A673 (cell line): ENCODE results near the gene LAT. TPM values are rescaled to one million over a fixed set of nuclear protein-coding genes. Genes with fewer than 3 reads are reported as not detected.

ENCODE experiments used
- BruUV-seq: library from RNA; stranded (reverse); fragments of 400-500 nt; replicated peaks from 2 replicates; lab custom pipeline; 2021; lab: Mats Ljungman, UMichigan
- CTCF ChIA-PET: fragments of 300-600 bp; sonication (Branson Sonifier 250); formaldehyde crosslinking; loops from one replicate; lab custom pipeline; 2022; ENCODE audit warnings: antibody characterized with exemption; lab: Charles Lee
- POLR2A ChIA-PET: fragments of 300-600 bp; sonication (Branson Sonifier 250); formaldehyde crosslinking; loops from one replicate; lab custom pipeline; 2022; ENCODE audit warnings: antibody characterized with exemption; ENCODE audit not compliant: low non-redundant PET; lab: Charles Lee
- DNase-seq: peaks from one replicate; pipeline ENCODE4 v3.0.0-alpha.2; 2015; ENCODE audit warnings: low spot score
- H3K27ac ChIP-seq: fragments of 200-600 bp; sonication (generic); 2 replicates; pipeline ENCODE4 v1.5.1; 2016; ENCODE audit warnings: mixed run types, low read depth, mild to moderate bottlenecking, mixed read lengths, antibody characterized with exemption, low read length; ENCODE audit not compliant: poor library complexity, severe bottlenecking
- H3K27me3 ChIP-seq: fragments of 200-600 bp; sonication (generic); replicated peaks from 2 replicates; pipeline ENCODE4 v1.6.1; 2017; ENCODE audit warnings: mixed run types, low read depth, mild to moderate bottlenecking, mixed read lengths, antibody characterized with exemption, low read length; ENCODE audit not compliant: insufficient read depth, poor library complexity
- H3K36me3 ChIP-seq: fragments of 200-600 bp; sonication (generic); 2 replicates; pipeline ENCODE4 v1.6.1; 2016; ENCODE audit warnings: mixed run types, mild to moderate bottlenecking, mixed read lengths, antibody characterized with exemption, low read length; ENCODE audit not compliant: insufficient read depth, poor library complexity, severe bottlenecking
- H3K4me1 ChIP-seq: fragments of 200-600 bp; sonication (generic); 2 replicates; pipeline ENCODE4 v1.6.1; 2017; ENCODE audit warnings: mixed run types, mild to moderate bottlenecking, mixed read lengths, antibody characterized with exemption, low read length; ENCODE audit not compliant: insufficient read depth, poor library complexity, severe bottlenecking
- H3K4me3 ChIP-seq: fragments of 200-600 bp; sonication (generic); 2 replicates; pipeline ENCODE4 v1.5.1; 2016; ENCODE audit warnings: low read depth, mixed run types, mild to moderate bottlenecking, mixed read lengths, low read length; ENCODE audit not compliant: poor library complexity, severe bottlenecking
- H3K9me3 ChIP-seq: fragments of 200-600 bp; sonication (generic); 2 replicates; pipeline ENCODE4 v1.6.1; 2016; ENCODE audit warnings: mixed run types, low read depth, mild to moderate bottlenecking, mixed read lengths, antibody characterized with exemption, low read length; ENCODE audit not compliant: poor library complexity, severe bottlenecking
- CTCF ChIP-seq: fragments of 300-800, 200-600 bp; sonication (generic); conservative IDR thresholded peaks from 2 replicates; pipeline ENCODE4 v1.5.1; 2017; ENCODE audit warnings: low read depth, mild to moderate bottlenecking, antibody characterized with exemption, low read length, moderate library complexity, mixed read lengths
- EZH2 ChIP-seq: fragments of 200-600 bp; sonication (generic); IDR thresholded peaks from 2 replicates; pipeline ENCODE4 v1.6.1; 2017; ENCODE audit warnings: borderline replicate concordance, low read depth, mild to moderate bottlenecking, mixed read lengths, antibody characterized with exemption, low read length; ENCODE audit not compliant: poor library complexity, severe bottlenecking
- intact Hi-C: fragments of 100-400 bp; cut with micrococcal nuclease; formaldehyde crosslinking; loops from one replicate; pipeline ENCODE4 v1.10.0; 2022; ENCODE audit not compliant: unreplicated experiment
- total RNA-seq: library from RNA; stranded (reverse); gene quantifications from 2 replicates; pipeline ENCODE4 v1.2.3, GENCODE V29; 2021

Gene LAT
- total RNA-seq, 1 experiment from 2014 or later: 2.8 TPM

- POLR2A ChIA-PET: no interaction called here
- CTCF ChIA-PET: interaction anchor here (0.5 kb wide), 1 partner anchor 11 kb away, joined by 3 read pairs; no protein-coding TSS in a partner anchor
- Histone ChIP-seq H3K27me3 (no peaks in the 10 kb centered on the region), H3K4me1 (no peaks in the 10 kb centered on the region), H3K27ac (no peak overlapping the region), H3K9me3 (no peaks in the 10 kb centered on the region), H3K4me3 (no peak overlapping the region), H3K36me3 (peaks cover 3% of the 10 kb centered on the region)
- intact Hi-C loops: no loop called here
- BruUV-seq: no TSS peak
- DNase-seq: no peak
- TF ChIP-seq CTCF (no peak), EZH2 (no peak)
Measured at GRCh38 chr16:28982949-28983348, 1.9 kb upstream of the LAT start.

DNA sequence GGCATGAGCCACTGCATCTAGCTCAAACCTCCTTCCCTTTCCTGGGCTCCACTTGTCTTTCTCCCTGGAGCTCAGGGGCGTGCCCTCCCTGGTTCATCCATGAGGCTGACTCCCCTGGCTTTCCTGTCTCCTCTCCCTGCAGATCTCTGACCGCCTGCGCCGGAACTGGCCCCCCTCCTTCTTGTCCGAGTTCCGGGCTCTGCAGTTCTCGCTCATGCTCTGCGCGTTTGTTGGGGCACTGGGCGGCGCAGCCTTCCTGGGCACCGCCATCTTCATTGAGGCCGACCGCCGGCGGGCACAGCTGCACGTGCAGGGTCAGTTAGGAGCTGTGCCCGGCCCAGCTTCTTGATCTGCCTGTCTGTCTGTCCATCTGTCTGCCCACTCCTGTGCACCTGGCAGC is 1.2 kb upstream of the LAT start:
- Histone ChIP-seq H3K27me3 (no peaks in the 10 kb centered on the region), H3K9me3 (no peaks in the 10 kb centered on the region), H3K4me3 (no peak overlapping the region), H3K4me1 (no peaks in the 10 kb centered on the region), H3K36me3 (peaks cover 3% of the 10 kb centered on the region), H3K27ac (no peak overlapping the region)
- DNase-seq: no peak
- CTCF ChIA-PET: no interaction called here
- POLR2A ChIA-PET: no interaction called here
- intact Hi-C loops: no loop called here
- TF ChIP-seq CTCF (no peak), EZH2 (no peak)
- BruUV-seq: no TSS peak

GRCh38 chr16:28984091-28984490 is 761 bp upstream of the LAT start:
- no peak overlapping the region for H3K27ac ChIP-seq
- H3K4me3 ChIP-seq: no peak overlapping the region
- no peaks in the 10 kb centered on the region for H3K4me1 ChIP-seq
- no peak for DNase-seq
- no TSS peak for BruUV-seq
- intact Hi-C loops: no loop called here
- H3K36me3 ChIP-seq: peaks cover 3% of the 10 kb centered on the region
- TF ChIP-seq CTCF (no peak), EZH2 (no peak)
- no peaks in the 10 kb centered on the region for H3K27me3 ChIP-seq
- no peaks in the 10 kb centered on the region for H3K9me3 ChIP-seq
- POLR2A ChIA-PET: no interaction called here
- CTCF ChIA-PET: no interaction called here
